CD1c-positive myeloid dendritic cell (primary cell): ENCODE results near the gene CAPNS2.
"Not testable (repeated sequence)": the region's sequence is repeated elsewhere in the genome, so short reads cannot be mapped to it uniquely, and the experiment has no call there.

ENCODE experiments used
- DNase-seq: peaks from one replicate; pipeline ENCODE4 v3.0.0-alpha.2; 2016; ENCODE audit errors: extremely low spot score

CAPNS2 gene

GRCh38 chr16:55568207-55568606 lies 1.7 kb downstream of the CAPNS2 start:
- no peak for DNase-seq

GRCh38 chr16:55569025-55569424 lies 2.5 kb downstream of the CAPNS2 start:
- peak; percentile 61 for DNase-seq

GRCh38 chr16:55570159-55570558 lies 3.7 kb downstream of the CAPNS2 start:
- DNase-seq: no peak

- no peak for DNase-seq
These were observed 4.9 kb downstream of the CAPNS2 start for GRCh38 chr16:55571191-55571897.

GRCh38 chr16:55572439-55572838 lies 6.0 kb downstream of the CAPNS2 start:
- no peak for DNase-seq

- DNase-seq: peak; percentile 45
These were observed 8.3 kb downstream of the CAPNS2 start for GRCh38 chr16:55574811-55575210.

GRCh38 chr16:55575496-55575895 lies 9.0 kb downstream of the CAPNS2 start:
- DNase-seq: no peak

- DNase-seq: no peak
These were observed 9.9 kb downstream of the CAPNS2 start for GRCh38 chr16:55576384-55576783.

- peak; percentile 75 for DNase-seq
These were observed 11.4 kb downstream of the CAPNS2 start for GRCh38 chr16:55577887-55578286.

GRCh38 chr16:55585631-55586030 lies 19.1 kb downstream of the CAPNS2 start:
- no peak for DNase-seq

GRCh38 chr16:55588799-55589198 lies 22.3 kb downstream of the CAPNS2 start:
- no peak for DNase-seq

- DNase-seq: no peak
These were observed 25.8 kb downstream of the CAPNS2 start for GRCh38 chr16:55592306-55592705.

GRCh38 chr16:55597928-55598327 lies 31.4 kb downstream of the CAPNS2 start:
- DNase-seq: no peak

- no peak for DNase-seq
These were observed 39.4 kb downstream of the CAPNS2 start for GRCh38 chr16:55605754-55606336.

GRCh38 chr16:55613613-55614335 lies 47.3 kb downstream of the CAPNS2 start:
- DNase-seq: no peak

- no peak for DNase-seq
These were observed 48.6 kb downstream of the CAPNS2 start for GRCh38 chr16:55615071-55615470.

- DNase-seq: not testable (repeated sequence)
These were observed 49.2 kb downstream of the CAPNS2 start for GRCh38 chr16:55615670-55616069.
